ENCODE data around the gene ANKRD13B. TPM values are rescaled to one million over a fixed set of nuclear protein-coding genes. Genes with fewer than 3 reads are reported as not detected.
A peak's percentile ranks its signal among the peaks of the same experiment; 100 is the strongest.

The ANKRD13B gene
- total and polyA plus RNA-seq, 2 of the 13 experiments (the other 11 are each of a cell fraction or from before 2014, with no cell fraction given): 1.7 to 1.8 TPM

DNA sequence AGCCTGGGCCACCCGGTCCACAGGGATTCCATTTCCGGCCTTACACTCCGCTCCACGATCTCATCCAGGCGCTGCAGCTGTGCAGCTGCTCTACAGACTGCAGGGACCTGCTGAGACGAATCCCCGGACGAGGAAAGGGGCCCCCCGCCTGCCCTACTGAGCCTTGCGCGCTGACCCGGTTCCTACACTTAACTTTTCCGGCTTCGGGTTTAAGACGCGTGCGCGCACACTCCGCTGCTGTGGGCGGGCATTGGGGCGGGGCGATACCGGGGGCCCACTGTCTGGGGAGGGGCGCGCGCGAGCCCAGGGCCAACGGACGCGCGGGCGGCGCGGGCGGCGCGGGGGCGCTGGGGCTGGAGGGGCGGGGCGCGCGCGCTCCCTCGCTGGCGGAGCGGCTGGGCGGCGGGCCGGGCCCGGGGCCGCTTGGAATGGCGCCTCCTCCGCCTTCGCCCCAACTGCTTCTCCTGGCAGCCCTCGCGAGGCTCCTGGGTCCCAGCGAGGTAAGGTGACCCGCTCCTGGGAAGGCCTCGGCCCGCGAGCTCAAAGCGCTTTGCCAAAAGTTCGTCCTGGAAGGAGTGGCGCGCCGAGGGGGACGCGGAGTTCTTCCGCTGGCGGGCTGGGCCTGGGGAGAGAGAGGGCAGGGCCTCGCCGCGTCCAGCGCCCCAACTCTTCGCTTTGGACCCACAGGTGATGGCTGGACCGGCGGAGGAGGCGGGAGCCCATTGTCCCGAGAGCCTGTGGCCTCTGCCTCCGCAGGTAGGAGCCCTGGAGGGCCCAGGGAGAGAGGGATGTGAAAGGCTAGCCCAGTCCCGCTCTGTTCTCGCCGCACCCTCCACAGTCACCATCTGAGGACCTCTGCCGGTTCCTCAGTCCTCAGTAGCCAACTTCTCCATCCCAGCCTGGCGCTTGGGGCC, 24.3 kb upstream of the ANKRD13B start, which contains the start of gene TP53I13 (continued):
- TF ChIP-seq ZNF598 (CRISPR knock-in tag; IDR thresholded peaks at IDR 0.05; ENCODE audit: borderline replicate concordance) (no peak), HOXA3 (CRISPR knock-in tag; IDR thresholded peaks at IDR 0.05) (peak; percentile 8; the same call in 1 of the 2 replicates), SMC3 (IDR thresholded peaks at IDR 0.05; ENCODE audit: low read length) (no peak), NFE2 (CRISPR knock-in tag; IDR thresholded peaks at IDR 0.05) (no peak), ZNF33B (CRISPR knock-in tag; IDR thresholded peaks at IDR 0.05) (no peak), ISX (CRISPR knock-in tag; conservative IDR thresholded peaks at IDR 0.05) (no peak), ZNF335 (CRISPR knock-in tag; IDR thresholded peaks at IDR 0.05) (no peak), ZNF761 (CRISPR knock-in tag; conservative IDR thresholded peaks at IDR 0.05) (no peak), ATF7-NPFF (CRISPR knock-in tag; IDR thresholded peaks at IDR 0.05; ENCODE audit: low read depth) (0 out of 2 replicates have a peak, but pooled peaks have one; percentile 63), YEATS2 (CRISPR knock-in tag; IDR thresholded peaks at IDR 0.05; ENCODE audit: borderline replicate concordance) (0 out of 2 replicates have a peak, but pooled peaks have one; percentile 31), ARNT2 (CRISPR knock-in tag; IDR thresholded peaks at IDR 0.05; ENCODE audit: low read depth) (no peak; the same call in 1 of the 2 replicates), RBAK (CRISPR knock-in tag; IDR thresholded peaks at IDR 0.05) (0 out of 2 replicates have a peak, but pooled peaks have one; percentile 13), ZNF772 (CRISPR knock-in tag; IDR thresholded peaks at IDR 0.05) (peak; percentile 11; the same call in 1 of the 2 replicates), FOXK1 (CRISPR knock-in tag; IDR thresholded peaks at IDR 0.05; ENCODE audit: borderline replicate concordance, low read depth) (no peak), ASH2L (IDR thresholded peaks at IDR 0.05; ENCODE audit: insufficient read length, low read depth, low read length) (peak; percentile 52), KLF6 (CRISPR knock-in tag; IDR thresholded peaks at IDR 0.05) (no peak), ATM (IDR thresholded peaks at IDR 0.05; ENCODE audit: borderline replicate concordance) (no peak), ZEB1 (IDR thresholded peaks at IDR 0.05; ENCODE audit: insufficient replicate concordance, low read depth) (no peak), ZNF570 (CRISPR knock-in tag; IDR thresholded peaks at IDR 0.05; ENCODE audit: borderline replicate concordance) (no peak), SETDB1 (CRISPR knock-in tag; IDR thresholded peaks at IDR 0.05; ENCODE audit: borderline replicate concordance) (no peak), ZFYVE20 (CRISPR knock-in tag; IDR thresholded peaks at IDR 0.05; ENCODE audit: borderline replicate concordance, low read depth) (no peak), CREB1 (IDR thresholded peaks at IDR 0.05) (no peak), CREB1 (CRISPR knock-in tag; IDR thresholded peaks at IDR 0.05) (no peak), MTA1 (CRISPR knock-in tag; IDR thresholded peaks at IDR 0.05; ENCODE audit: borderline replicate concordance) (0 out of 2 replicates have a peak, but pooled peaks have one; percentile 11), ZNF546 (CRISPR knock-in tag; conservative IDR thresholded peaks at IDR 0.05) (no peak)
- TF ChIP-seq, protein P1, sequence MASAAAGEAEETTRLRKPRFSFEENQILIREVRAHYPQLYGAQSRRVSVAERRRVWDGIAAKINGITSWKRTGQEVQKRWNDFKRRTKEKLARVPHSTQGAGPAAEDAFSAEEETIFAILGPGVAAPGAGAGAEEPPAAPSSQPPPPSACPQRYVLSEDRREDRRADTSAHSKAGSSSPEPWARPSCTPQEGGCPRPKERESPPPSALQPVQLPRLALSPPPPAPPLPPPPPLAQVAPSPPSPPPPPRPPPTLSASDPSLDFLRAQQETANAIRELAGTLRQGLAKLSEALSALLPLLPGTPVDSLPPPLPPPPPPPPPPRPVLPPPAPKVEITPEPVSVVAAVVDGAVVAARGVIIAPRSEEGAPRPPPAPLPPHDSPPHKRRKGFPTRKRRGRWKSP (CRISPR knock-in tag; IDR thresholded peaks at IDR 0.05): peak; percentile 61; the same call in 1 of the 2 replicates
- TF ChIP-seq, protein P2, sequence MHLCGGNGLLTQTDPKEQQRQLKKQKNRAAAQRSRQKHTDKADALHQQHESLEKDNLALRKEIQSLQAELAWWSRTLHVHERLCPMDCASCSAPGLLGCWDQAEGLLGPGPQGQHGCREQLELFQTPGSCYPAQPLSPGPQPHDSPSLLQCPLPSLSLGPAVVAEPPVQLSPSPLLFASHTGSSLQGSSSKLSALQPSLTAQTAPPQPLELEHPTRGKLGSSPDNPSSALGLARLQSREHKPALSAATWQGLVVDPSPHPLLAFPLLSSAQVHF (CRISPR knock-in tag; IDR thresholded peaks at IDR 0.05): no peak
- TF ChIP-seq, protein P3, sequence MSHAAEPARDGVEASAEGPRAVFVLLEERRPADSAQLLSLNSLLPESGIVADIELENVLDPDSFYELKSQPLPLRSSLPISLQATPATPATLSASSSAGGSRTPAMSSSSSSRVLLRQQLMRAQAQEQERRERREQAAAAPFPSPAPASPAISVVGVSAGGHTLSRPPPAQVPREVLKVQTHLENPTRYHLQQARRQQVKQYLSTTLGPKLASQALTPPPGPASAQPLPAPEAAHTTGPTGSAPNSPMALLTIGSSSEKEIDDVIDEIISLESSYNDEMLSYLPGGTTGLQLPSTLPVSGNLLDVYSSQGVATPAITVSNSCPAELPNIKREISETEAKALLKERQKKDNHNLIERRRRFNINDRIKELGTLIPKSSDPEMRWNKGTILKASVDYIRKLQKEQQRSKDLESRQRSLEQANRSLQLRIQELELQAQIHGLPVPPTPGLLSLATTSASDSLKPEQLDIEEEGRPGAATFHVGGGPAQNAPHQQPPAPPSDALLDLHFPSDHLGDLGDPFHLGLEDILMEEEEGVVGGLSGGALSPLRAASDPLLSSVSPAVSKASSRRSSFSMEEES (CRISPR knock-in tag; IDR thresholded peaks at IDR 0.05): no peak

Data from HepG2 (cell line).